KG1 (cell line): ENCODE results near the gene DOCK3.
A peak's percentile ranks its signal among the peaks of the same experiment; 100 is the strongest.
"Not testable (repeated sequence)": the region's sequence is repeated elsewhere in the genome, so short reads cannot be mapped to it uniquely, and the experiment has no call there.

ENCODE experiments used
- DNase-seq: peaks from one replicate; lab custom pipeline; 2025; lab: John Stamatoyannopoulos, UW

DOCK3 gene

GRCh38 chr3:51361746-51362145, 687.0 kb downstream of the DOCK3 start:
- no peak for DNase-seq

GRCh38 chr3:51362476-51362875, 687.7 kb downstream of the DOCK3 start:
- no peak for DNase-seq

- not testable (repeated sequence) for DNase-seq
Measured at GRCh38 chr3:51368276-51368675, 693.5 kb downstream of the DOCK3 start.

DNA sequence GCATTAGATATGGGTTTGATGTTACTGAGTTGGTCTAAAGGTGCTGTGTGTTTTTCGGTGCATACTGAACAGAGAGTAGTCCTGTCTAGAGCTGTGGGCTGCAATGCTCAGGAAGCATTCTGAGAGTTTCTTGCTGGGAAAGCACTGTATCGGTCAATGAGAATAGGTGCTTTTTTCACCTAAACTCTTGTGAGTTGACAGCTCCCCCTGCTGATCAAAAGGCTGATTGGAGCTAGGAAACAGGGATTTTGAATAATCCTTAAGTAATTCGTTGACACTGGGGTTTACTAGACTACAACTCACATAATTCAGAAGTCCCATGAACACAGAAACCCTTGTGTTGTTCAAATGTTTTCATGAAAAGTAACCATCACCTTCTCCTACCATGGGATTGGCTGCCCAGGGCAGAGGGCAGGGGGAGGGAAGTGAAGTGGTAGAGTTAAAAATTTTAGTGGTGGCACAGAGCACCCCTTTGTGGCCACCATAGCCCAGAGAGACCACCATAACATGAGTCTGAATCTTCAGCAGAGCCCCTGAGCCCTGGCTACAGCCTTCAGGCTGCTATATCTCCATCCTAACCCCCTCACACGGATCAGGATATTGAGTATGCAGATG, 697.3 kb downstream of the DOCK3 start:
- peak; percentile 54 for DNase-seq

GRCh38 chr3:51373658-51374421, 699.1 kb downstream of the DOCK3 start:
- DNase-seq: no peak

DNA sequence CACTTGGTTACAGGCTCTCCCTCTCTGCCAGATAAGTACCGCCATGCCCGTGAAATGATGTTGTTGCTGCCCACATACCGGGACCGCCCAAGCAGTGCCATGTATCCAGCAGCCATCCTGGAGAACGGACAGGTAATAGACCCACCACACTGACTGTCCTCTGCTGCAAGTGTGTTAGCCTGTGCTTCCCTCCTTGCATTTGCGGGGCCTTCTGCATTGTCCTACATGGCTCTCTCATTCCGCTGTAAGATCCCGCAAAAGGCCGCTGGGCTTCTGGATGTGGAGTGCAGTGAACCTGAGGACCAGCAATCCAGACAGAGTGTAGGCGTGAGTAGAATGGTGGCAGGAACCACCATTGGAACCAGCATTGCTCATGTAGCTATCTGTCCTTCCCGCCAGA, 699.7 kb downstream of the DOCK3 start:
- DNase-seq: no peak

- no peak for DNase-seq
Measured at GRCh38 chr3:51375136-51375535, 700.4 kb downstream of the DOCK3 start.

GRCh38 chr3:51375571-51375970, 700.8 kb downstream of the DOCK3 start:
- no peak for DNase-seq

GRCh38 chr3:51378065-51378464, 703.3 kb downstream of the DOCK3 start:
- DNase-seq: no peak

DNA sequence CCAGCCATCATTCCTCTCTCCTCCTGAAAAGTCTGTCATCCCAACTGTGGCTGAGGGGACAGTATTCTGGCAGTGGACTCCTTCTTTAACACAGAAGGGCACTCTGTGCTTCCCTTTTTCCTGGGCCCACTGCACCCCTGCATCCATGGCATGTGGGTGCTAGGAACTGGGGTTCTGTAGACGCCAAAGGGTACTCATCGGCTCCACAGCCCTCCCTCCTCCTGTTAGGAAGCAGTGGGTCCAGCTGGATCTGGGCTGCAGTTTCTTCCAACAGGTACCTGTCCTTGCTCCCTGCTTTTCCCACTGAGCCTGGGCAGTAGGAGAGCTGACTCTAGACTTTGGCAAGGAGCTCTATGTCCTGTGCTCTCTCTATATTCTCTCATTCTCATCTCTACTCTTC, 704.0 kb downstream of the DOCK3 start:
- no peak for DNase-seq

DNA sequence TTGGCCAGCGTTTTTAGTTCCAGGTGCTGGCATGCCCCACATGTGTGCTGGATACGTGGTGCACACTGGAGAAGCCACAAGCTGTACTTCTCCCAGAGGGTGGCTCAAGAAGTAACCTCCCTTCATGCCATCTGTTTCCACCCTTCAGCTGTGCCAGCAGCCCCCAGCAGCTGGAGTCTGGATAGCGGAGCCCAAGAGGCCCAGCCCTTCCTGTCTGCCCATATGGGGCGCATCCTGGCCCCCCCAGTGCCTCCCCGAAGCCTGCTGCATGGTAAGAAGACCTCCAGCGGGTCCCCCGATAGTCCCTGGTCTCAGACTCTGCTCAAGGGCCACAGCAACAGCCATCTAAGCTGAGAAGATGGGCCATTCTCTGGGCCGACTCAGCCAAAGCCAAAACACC, 704.6 kb downstream of the DOCK3 start:
- no peak for DNase-seq

GRCh38 chr3:51379746-51380455, 705.2 kb downstream of the DOCK3 start:
- no peak for DNase-seq

DNA sequence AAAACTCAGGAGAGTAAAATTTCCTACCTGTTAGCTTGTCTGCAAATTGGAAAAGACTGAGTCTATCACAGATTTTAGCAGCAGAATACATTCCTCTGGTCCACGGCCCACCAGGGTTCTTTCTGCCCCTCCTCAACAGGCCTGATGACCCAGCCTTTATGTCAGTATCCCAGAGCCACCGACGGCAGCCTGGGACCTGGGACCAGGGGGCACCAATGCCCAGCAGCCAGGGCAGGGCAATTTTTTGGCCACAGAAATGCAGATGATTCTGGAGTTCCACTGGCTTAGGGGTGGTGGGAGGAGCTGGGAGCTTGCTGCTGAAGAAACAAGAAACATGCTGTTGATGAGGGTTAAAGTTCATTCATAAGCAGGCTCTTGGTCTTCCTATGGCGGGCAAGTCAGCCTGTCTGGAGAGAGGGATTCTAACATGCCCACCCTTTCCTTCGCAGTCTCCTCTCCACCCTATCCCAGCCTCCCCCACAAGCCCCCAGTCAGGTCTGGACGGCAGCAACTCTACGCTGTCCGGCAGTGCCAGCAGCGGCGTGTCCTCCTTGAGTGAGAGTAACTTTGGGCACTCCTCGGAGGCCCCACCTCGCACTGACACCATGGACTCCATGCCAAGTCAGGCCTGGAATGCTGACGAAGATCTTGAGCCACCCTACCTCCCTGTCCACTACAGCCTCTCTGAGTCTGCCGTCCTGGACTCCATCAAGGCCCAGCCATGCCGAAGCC, 706.0 kb downstream of the DOCK3 start:
- DNase-seq: no peak

GRCh38 chr3:51381333-51381705, 706.6 kb downstream of the DOCK3 start:
- no peak for DNase-seq

GRCh38 chr3:51382076-51382745, 707.5 kb downstream of the DOCK3 start:
- DNase-seq: no peak

DNA sequence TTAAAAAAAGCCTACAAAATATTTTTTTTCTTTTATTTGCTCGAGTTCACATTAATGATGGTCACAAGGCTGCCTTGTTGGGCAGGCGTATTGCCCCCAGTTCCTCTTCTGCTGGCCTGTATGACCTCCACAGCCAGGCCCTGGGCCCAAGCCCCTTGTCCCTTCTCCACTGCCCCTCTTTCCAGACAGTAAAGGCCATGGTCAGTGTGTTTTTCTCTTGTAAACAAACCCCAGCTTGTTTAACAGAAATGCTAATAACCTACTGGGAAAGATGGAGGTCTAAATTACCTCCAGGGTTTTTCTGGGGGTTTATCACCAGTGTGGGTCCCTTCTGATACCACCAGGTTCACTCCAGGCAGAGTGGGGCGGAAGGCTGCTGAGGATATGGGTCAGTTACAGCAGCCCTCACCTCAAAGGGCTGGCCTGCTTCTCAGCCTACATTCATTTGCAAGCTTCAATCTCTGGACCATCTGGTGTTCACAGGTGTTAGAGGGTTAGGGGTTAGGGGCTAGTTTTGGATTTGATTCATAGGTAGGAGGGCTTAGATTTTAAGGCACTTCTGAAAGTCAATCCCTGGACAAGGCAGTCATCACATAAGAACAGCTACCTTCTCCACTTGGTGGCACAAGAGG, 708.3 kb downstream of the DOCK3 start:
- DNase-seq: no peak

- DNase-seq: no peak
Measured at GRCh38 chr3:51384055-51384725, 709.5 kb downstream of the DOCK3 start.

GRCh38 chr3:51384726-51385473, 710.2 kb downstream of the DOCK3 start, which contains the start of gene MANF:
MANF (plus strand) TSS chr3:51385291; CDS start chr3:51385343, 52 bp downstream.
- peak; percentile 88 for DNase-seq

DNA sequence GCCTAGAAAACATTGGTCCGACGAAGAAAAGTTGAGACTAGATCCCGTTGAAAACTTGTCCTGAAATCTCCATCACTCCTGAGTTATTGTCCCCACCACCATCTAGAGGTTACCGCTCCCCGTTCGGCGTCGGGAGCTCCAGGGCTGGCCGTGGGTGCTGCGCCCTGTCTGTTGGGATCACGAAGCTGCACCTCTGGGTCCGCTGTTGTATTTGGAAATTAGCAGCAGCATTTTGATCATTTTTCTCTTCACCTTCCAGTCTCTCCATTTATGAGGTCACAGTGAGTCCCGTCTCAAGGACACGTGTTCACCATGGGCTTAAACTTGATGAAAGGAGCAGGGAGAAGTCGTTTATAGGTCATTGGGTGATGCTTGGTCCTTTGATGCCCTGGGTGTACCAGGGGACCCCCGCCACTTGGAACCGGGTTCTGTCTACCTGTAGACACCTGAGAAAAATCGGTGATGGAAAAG, 710.9 kb downstream of the DOCK3 start:
- no peak for DNase-seq
